Prostate gland (tissue), 2 donors: ENCODE measurements around the gene DUSP22.

Experiments used
- POLR2AphosphoS5 ChIP-seq: sonication (generic); formaldehyde crosslinking; IDR thresholded peaks from one replicate; pipeline ENCODE4 v1.6.1; 2017; ENCODE audit warnings: antibody characterized with exemption
- TF ChIP-seq, protein P1 (sequence below), 4 experiments: fragments of 200-600 bp in 2 of 4; fragments of 450-650 bp in 2 of 4; sonication (generic) in 2 of 4; IDR thresholded peaks; 1 replicate in 3 of 4; 2 replicates in 1 of 4; pipeline ENCODE4 v1.5.1; 2016 to 2019; ENCODE audit warnings: antibody characterized with exemption in 4 of 4, mild to moderate bottlenecking in 2 of 4, moderate library complexity in 2 of 4

DNA sequence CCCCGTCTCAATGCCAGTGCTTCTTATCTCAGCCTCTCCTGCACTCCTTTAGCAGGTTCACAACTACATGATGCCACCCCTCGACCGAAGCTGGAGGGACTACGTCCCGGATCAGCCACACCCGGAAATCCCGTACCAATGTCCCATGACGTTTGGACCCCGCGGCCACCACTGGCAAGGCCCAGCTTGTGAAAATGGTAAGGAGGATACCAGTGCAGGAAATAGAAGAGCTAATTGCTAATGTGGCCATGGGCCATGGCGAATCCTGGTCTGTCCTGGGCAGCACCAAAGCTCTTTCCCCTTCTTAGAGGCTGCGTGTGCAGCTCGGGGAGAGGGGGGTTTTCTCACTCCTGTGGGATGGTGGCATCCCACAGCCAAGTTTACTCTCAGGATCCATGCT lies 104.8 kb downstream of the DUSP22 start:
- TF ChIP-seq, protein P1, sequence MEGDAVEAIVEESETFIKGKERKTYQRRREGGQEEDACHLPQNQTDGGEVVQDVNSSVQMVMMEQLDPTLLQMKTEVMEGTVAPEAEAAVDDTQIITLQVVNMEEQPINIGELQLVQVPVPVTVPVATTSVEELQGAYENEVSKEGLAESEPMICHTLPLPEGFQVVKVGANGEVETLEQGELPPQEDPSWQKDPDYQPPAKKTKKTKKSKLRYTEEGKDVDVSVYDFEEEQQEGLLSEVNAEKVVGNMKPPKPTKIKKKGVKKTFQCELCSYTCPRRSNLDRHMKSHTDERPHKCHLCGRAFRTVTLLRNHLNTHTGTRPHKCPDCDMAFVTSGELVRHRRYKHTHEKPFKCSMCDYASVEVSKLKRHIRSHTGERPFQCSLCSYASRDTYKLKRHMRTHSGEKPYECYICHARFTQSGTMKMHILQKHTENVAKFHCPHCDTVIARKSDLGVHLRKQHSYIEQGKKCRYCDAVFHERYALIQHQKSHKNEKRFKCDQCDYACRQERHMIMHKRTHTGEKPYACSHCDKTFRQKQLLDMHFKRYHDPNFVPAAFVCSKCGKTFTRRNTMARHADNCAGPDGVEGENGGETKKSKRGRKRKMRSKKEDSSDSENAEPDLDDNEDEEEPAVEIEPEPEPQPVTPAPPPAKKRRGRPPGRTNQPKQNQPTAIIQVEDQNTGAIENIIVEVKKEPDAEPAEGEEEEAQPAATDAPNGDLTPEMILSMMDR (IDR thresholded peaks at IDR 0.05): no peak
- TF ChIP-seq POLR2AphosphoS5: no peak
